ENCODE data around the gene RBFOX2. TPM values are rescaled to one million over a fixed set of nuclear protein-coding genes. Genes with fewer than 3 reads are reported as not detected.

RBFOX2 gene
- total RNA-seq, 2 experiments from 2014 or later = 3.7 to 4.7 TPM

- DNase-seq = no peak
- no peaks in the 10 kb centered on the region for H3K36me3 Mint-ChIP-seq
- H3K4me3 Mint-ChIP-seq = no peak overlapping the region
- no peak overlapping the region for H3K27ac Mint-ChIP-seq
- peaks cover 4% of the 10 kb centered on the region for H3K27me3 Mint-ChIP-seq
- H3K4me1 Mint-ChIP-seq = peaks cover 13% of the 10 kb centered on the region
- no peaks in the 10 kb centered on the region for H3K9me3 Mint-ChIP-seq
Measured at GRCh38 chr22:35904336-35904692, 124.3 kb downstream of the RBFOX2 start.

DNA sequence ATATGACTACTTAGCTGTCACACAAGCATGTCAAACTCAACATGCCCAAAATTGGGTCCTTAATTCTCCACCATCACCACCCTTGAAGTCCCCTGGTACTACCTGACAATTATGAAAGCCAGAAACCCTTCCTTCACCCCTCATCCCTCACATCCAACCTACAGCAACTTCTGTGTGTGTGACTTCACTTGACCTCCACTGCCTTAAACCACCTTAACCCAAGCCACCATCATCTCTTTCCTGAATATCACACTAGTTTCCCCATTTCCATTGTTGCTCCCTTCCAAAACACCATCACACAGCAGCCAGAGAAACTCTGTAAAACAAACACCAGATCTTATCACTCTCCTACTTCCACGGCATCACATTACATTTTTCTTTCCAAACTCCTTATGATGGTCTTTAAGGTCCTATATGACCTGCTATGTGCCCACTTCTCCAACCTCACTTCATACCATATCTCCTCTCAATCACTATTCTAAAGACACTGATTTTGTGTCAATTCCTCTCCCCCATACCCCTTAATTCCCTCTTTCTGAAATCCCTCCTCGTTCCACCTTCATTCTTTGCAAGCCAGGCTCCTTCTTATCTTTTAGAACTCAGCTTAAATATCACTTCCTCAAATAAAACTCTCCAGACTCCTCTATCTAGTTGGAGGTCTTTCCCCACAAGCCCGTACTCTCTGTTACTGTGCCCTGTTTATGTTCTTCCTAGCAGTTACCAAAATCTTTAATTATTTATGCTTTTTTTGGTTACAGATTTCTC, 124.9 kb downstream of the RBFOX2 start:
- Mint-ChIP-seq H3K27me3 (peaks cover 4% of the 10 kb centered on the region), H3K4me3 (no peak overlapping the region), H3K36me3 (no peaks in the 10 kb centered on the region), H3K4me1 (peaks cover 13% of the 10 kb centered on the region), H3K9me3 (no peaks in the 10 kb centered on the region), H3K27ac (no peak overlapping the region)
- no peak for DNase-seq

DNA sequence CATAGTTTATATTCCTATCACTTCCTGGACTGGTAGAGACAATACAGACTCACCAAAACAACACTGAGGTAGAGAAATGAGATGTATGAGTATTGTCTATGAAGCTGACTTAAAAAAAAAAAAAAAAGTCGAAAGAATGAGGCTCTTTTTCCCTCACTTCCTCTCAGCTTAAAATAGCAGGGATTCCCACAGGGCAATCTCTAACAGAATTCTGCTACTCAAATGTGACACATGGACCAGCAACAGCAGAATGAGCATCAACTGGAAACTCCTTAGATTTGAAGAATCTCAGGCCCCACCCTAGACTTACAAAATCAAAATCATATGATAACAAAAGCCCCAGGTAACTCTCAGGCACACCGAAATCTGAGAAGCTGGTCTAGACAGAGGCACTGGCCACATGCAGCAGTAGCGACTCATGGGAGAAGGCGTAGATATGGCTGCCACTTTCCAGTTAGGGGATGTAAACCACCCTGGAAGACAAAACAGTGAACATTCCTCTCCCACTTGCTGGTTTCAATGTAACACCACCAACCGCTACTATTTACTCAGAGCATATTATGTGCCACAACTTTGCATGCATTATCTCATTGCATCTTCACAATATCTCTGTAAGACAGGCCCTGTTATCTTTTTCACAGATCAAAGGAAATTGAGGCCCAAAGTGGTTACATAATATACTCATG, 128.0 kb downstream of the RBFOX2 start:
- no peak for DNase-seq
- H3K36me3 Mint-ChIP-seq = no peaks in the 10 kb centered on the region
- no peak overlapping the region for H3K4me3 Mint-ChIP-seq
- no peak overlapping the region for H3K27ac Mint-ChIP-seq
- H3K27me3 Mint-ChIP-seq = peaks cover 4% of the 10 kb centered on the region
- H3K4me1 Mint-ChIP-seq = peaks cover 13% of the 10 kb centered on the region
- H3K9me3 Mint-ChIP-seq = no peaks in the 10 kb centered on the region

- Mint-ChIP-seq H3K36me3 (no peaks in the 10 kb centered on the region), H3K9me3 (no peaks in the 10 kb centered on the region), H3K4me3 (no peak overlapping the region), H3K27ac (no peak overlapping the region), H3K27me3 (peaks cover 10% of the 10 kb centered on the region), H3K4me1 (peaks cover 13% of the 10 kb centered on the region)
- no peak for DNase-seq
Measured at GRCh38 chr22:35899736-35900135, 128.9 kb downstream of the RBFOX2 start.

- no peak for DNase-seq
- Mint-ChIP-seq H3K4me3 (no peak overlapping the region), H3K4me1 (peaks cover 11% of the 10 kb centered on the region), H3K36me3 (no peaks in the 10 kb centered on the region), H3K27ac (no peak overlapping the region), H3K27me3 (peaks cover 14% of the 10 kb centered on the region), H3K9me3 (no peaks in the 10 kb centered on the region)
Measured at GRCh38 chr22:35896111-35896705, 132.4 kb downstream of the RBFOX2 start.

DNA sequence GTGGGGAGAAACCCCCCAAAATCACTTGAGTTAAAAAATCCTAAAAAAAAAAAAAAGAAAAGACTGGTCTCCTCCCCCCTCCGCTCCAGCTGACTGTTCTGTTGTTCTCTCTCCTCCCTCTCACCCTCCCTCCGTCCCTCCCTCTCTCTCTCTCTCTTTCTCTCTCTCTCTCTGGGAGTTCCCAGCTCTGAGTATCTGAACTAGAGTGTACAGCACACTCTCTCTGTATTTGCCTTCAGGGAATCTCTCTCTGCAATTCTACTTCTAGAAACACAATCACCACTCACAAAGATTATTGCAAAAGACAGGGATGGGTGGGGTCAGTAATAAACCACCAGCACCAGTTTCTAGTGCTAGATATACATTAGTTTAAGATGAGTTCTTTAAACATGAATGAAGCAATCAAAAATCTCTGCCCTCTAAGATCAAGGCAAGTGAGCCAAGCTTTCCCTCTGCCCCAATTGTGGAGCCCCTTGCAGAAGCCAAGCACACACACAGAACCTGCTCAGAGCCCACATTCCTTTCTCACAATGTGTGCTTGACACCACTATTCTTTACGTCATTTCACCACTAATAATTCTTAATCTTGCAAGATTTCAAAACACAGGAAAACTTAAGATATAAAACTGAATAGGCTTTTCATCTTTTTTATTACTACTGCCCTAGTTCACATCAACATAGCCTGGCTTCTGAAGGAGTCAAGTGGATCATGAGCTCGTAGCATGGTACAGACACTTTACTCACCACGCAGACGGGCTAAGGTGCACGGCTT, 133.5 kb downstream of the RBFOX2 start:
- DNase-seq = no peak
- Mint-ChIP-seq H3K27ac (no peak overlapping the region), H3K4me3 (no peak overlapping the region), H3K36me3 (no peaks in the 10 kb centered on the region), H3K9me3 (no peaks in the 10 kb centered on the region), H3K27me3 (peaks cover 14% of the 10 kb centered on the region), H3K4me1 (peaks cover under 1% of the 10 kb centered on the region)

DNA sequence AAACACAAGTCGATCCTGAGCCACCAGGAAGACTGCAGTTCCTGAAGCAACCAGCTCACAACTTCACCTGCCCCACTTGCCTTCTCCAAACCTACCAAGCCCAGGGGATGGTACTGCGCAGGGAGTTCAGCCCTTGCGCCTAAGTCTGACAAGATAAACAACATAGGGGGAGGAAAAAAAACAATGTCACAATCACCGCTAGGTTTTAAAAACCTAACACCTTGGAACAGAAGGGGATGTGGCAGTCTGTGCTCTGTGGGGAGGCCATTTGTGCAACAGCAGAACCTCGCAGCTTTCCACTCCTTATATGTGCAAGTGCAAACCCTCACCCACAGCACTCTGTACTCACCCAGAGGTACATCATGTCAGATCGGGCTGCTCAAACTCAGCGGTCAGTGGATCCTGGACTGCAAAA, 134.2 kb downstream of the RBFOX2 start:
- no peak for DNase-seq
- Mint-ChIP-seq H3K9me3 (no peaks in the 10 kb centered on the region), H3K4me1 (no peaks in the 10 kb centered on the region), H3K27ac (no peak overlapping the region), H3K36me3 (no peaks in the 10 kb centered on the region), H3K4me3 (no peak overlapping the region), H3K27me3 (peaks cover 14% of the 10 kb centered on the region)

GRCh38 chr22:35893698-35894097, 134.9 kb downstream of the RBFOX2 start:
- H3K4me3 Mint-ChIP-seq = no peak overlapping the region
- H3K9me3 Mint-ChIP-seq = no peaks in the 10 kb centered on the region
- no peaks in the 10 kb centered on the region for H3K4me1 Mint-ChIP-seq
- no peaks in the 10 kb centered on the region for H3K36me3 Mint-ChIP-seq
- no peak overlapping the region for H3K27ac Mint-ChIP-seq
- no peak for DNase-seq
- peaks cover 14% of the 10 kb centered on the region for H3K27me3 Mint-ChIP-seq

DNA sequence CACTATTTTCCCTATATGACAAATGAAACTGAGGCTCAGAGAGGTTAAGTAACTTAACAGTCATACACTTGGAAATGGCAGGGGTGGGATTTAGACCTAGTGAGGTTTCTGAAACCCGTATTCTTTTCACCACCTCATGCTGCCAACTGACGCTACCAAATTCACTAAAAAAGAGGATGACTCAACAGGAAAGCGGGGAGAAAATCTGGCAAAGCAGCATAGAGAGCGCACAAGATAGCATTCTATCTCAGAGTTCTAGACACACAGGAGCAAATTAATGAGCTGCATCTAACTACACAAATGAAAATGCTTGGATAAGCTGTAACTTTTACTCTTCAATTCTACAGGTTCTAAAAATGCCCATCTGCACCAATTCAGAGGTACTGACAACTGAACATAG, 136.4 kb downstream of the RBFOX2 start:
- Mint-ChIP-seq H3K9me3 (no peaks in the 10 kb centered on the region), H3K36me3 (no peaks in the 10 kb centered on the region), H3K4me3 (no peak overlapping the region), H3K27ac (no peak overlapping the region), H3K4me1 (no peaks in the 10 kb centered on the region), H3K27me3 (peaks cover 14% of the 10 kb centered on the region)
- no peak for DNase-seq

GRCh38 chr22:35891442-35891841, 137.2 kb downstream of the RBFOX2 start:
- no peak for DNase-seq
- Mint-ChIP-seq H3K27ac (no peak overlapping the region), H3K4me3 (no peak overlapping the region), H3K27me3 (peaks cover 14% of the 10 kb centered on the region), H3K4me1 (no peaks in the 10 kb centered on the region), H3K36me3 (no peaks in the 10 kb centered on the region), H3K9me3 (no peaks in the 10 kb centered on the region)

DNA sequence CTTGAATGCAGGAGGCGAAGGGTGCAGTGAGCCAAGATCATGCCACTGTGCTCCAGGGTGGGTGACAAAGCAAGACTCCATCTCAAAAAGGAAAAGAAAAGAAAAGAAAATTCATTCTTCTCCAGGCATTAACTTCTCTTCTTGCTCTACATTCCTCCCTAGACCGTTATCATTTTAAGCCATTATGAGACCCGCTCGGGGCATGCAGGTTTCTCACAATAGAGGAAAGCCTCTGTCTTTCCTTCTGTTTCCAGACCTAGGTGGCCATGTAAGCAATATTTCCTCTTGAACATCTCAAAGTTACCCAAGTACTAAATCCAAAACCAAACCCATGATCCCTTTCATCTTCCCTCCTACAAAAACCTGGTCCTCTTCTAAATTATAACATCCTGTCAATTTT, 139.6 kb downstream of the RBFOX2 start:
- Mint-ChIP-seq H3K27me3 (peaks cover 9% of the 10 kb centered on the region), H3K4me3 (no peak overlapping the region), H3K9me3 (no peaks in the 10 kb centered on the region)

GRCh38 chr22:35888181-35888870, 140.3 kb downstream of the RBFOX2 start:
- Mint-ChIP-seq H3K27ac (no peak overlapping the region), H3K36me3 (no peaks in the 10 kb centered on the region), H3K27me3 (peaks cover 6% of the 10 kb centered on the region), H3K4me3 (no peak overlapping the region), H3K9me3 (no peaks in the 10 kb centered on the region), H3K4me1 (peaks cover 9% of the 10 kb centered on the region)
- DNase-seq = no peak

More for the DNA sequence above, 139.6 kb downstream of the RBFOX2 start:
- H3K4me1 Mint-ChIP-seq = peaks cover 4% of the 10 kb centered on the region
- DNase-seq = no peak
- no peak overlapping the region for H3K27ac Mint-ChIP-seq
- no peaks in the 10 kb centered on the region for H3K36me3 Mint-ChIP-seq

DNA sequence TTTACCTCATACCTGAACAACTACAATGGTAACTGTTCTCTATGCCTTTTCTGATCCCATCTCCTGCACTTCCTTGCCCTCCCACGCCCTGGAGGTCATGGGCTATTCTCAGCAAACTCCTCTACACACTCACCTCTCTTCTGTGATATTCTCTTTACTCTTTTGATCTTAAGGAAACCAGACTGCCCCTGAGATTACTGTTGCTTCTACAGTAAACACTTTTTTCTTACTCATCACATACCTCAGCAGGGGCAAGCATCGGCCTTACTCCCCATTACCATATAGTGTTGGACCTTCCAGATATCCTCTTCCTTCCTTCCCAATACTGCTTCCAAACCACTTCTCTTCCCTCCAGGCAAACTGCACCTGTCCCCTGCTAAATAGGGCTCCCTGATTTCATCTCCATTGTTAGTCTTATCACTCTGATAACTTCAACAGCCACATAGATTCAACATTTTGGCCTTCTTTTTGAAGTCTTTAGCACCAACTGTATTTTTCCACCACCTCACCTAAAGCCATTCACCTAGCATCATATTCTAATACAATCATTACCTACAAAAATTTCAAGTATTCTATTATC, 141.2 kb downstream of the RBFOX2 start:
- no peaks in the 10 kb centered on the region for H3K36me3 Mint-ChIP-seq
- DNase-seq = no peak
- no peak overlapping the region for H3K4me3 Mint-ChIP-seq
- H3K27me3 Mint-ChIP-seq = peaks cover 4% of the 10 kb centered on the region
- H3K27ac Mint-ChIP-seq = no peak overlapping the region
- peaks cover 18% of the 10 kb centered on the region for H3K4me1 Mint-ChIP-seq
- no peaks in the 10 kb centered on the region for H3K9me3 Mint-ChIP-seq

DNA sequence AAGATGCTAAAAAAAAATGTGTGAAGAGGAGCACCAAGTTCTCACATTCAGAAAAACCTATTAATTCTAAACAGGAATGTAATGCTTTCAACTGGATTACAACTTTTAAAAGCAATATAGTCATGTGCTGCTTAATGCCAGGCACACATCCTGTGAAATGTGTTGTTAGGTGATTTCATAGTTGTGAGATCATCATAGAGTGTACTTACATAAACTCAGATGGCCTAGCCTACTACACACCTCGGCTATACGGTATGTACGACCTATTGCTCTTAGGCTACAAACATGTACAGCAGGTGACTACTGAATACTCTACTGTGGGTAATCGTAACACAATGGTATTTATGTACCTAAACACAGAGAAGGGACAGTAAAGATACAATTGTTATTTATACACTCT, 142.3 kb downstream of the RBFOX2 start:
- no peaks in the 10 kb centered on the region for H3K9me3 Mint-ChIP-seq
- H3K4me3 Mint-ChIP-seq = no peak overlapping the region
- H3K4me1 Mint-ChIP-seq = peaks cover 20% of the 10 kb centered on the region
- H3K36me3 Mint-ChIP-seq = no peaks in the 10 kb centered on the region
- no peak overlapping the region for H3K27ac Mint-ChIP-seq
- no peaks in the 10 kb centered on the region for H3K27me3 Mint-ChIP-seq
- DNase-seq = no peak

Measured in activated naive CD8-positive, alpha-beta T cell treated with anti-CD3 and anti-CD28 coated beads for 36 hours (primary cell).